HepG2 (cell line): Measurements from ENCODE around the gene PSMG1. TPM values are rescaled to one million over a fixed set of nuclear protein-coding genes. Genes with fewer than 3 reads are reported as not detected.

ENCODE experiments used
- CENPX ChIP-seq: sonication (generic); formaldehyde crosslinking; IDR thresholded peaks from 2 replicates; pipeline ENCODE4 v1.9.0; 2021; ENCODE audit warnings: mild to moderate bottlenecking, missing genetic modification reagents, moderate library complexity
- ETV5 ChIP-seq: IDR thresholded peaks from 2 replicates; pipeline ENCODE4 v1.6.1; 2018; ENCODE audit warnings: missing biosample characterization, missing genetic modification reagents, inconsistent platforms, borderline replicate concordance
- HIC2 ChIP-seq: sonication (generic); formaldehyde crosslinking; IDR thresholded peaks from 2 replicates; pipeline ENCODE4 v1.9.0; 2022; ENCODE audit warnings: low read depth, missing genetic modification reagents
- HMG20A ChIP-seq: IDR thresholded peaks from 2 replicates; pipeline ENCODE4 v1.6.1; 2016; ENCODE audit warnings: borderline replicate concordance
- NR2F1 ChIP-seq, 2 experiments: fragments of 450-650 bp in 1 of 2; formaldehyde crosslinking in 1 of 2; IDR thresholded peaks; 2 replicates each; pipeline versions ENCODE4 v1.5.0 to v1.6.1; 2016 to 2020; ENCODE audit warnings: mild to moderate bottlenecking in 1 of 2, missing compliant biosample characterization in 1 of 2, missing genetic modification reagents in 1 of 2, moderate library complexity in 1 of 2
- RBM39 ChIP-seq: fragments of 200-400 bp; formaldehyde crosslinking; IDR thresholded peaks from one replicate; pipeline ENCODE4 v1.6.1; 2018; ENCODE audit warnings: antibody characterized with exemption, mild to moderate bottlenecking, low read depth, low read length; ENCODE audit not compliant: poor library complexity, severe bottlenecking
- RELA ChIP-seq: sonication (generic); formaldehyde crosslinking; IDR thresholded peaks from 2 replicates; pipeline ENCODE4 v1.4.0; 2020; ENCODE audit warnings: missing genetic modification reagents
- SSRP1 ChIP-seq: IDR thresholded peaks from 2 replicates; pipeline ENCODE4 v1.6.1; 2016; ENCODE audit warnings: control low read depth
- THAP11 ChIP-seq: IDR thresholded peaks from 2 replicates; pipeline ENCODE4 v1.6.1; 2016; ENCODE audit warnings: missing biosample characterization, missing genetic modification reagents
- ZFP91 ChIP-seq: sonication (generic); formaldehyde crosslinking; IDR thresholded peaks from 2 replicates; pipeline ENCODE4 v1.9.0; 2022; ENCODE audit warnings: missing genetic modification reagents, mild to moderate bottlenecking, borderline replicate concordance
- ZNF136 ChIP-seq: sonication (generic); formaldehyde crosslinking; IDR thresholded peaks from 2 replicates; pipeline ENCODE4 v1.8.1; 2022; ENCODE audit warnings: low read depth, mild to moderate bottlenecking, moderate library complexity, missing genetic modification reagents
- ZNF33B ChIP-seq: sonication (generic); formaldehyde crosslinking; IDR thresholded peaks from 2 replicates; pipeline ENCODE4 v1.5.1; 2020; ENCODE audit warnings: mild to moderate bottlenecking, missing genetic modification reagents
- ZNF597 ChIP-seq: sonication (generic); formaldehyde crosslinking; IDR thresholded peaks from 2 replicates; pipeline ENCODE4 v1.5.0; 2020; ENCODE audit warnings: missing genetic modification reagents
- ZNF746 ChIP-seq: sonication (generic); formaldehyde crosslinking; IDR thresholded peaks from 2 replicates; pipeline ENCODE4 v1.8.0; 2022; ENCODE audit warnings: mild to moderate bottlenecking, missing genetic modification reagents
- ZNF75D ChIP-seq: sonication (generic); formaldehyde crosslinking; IDR thresholded peaks from 2 replicates; pipeline ENCODE4 v1.8.1; 2023; ENCODE audit warnings: missing genetic modification reagents, mild to moderate bottlenecking, borderline replicate concordance
- ZNF83 ChIP-seq: sonication (generic); formaldehyde crosslinking; IDR thresholded peaks from 2 replicates; pipeline ENCODE4 v1.4.0; 2020; ENCODE audit warnings: missing genetic modification reagents, mild to moderate bottlenecking, borderline replicate concordance
- polyA plus RNA-seq, 8 experiments: library from polyadenylated mRNA; depleted of rRNA in 3 of 8; stranded (reverse) in 7 of 8; unstranded in 1 of 8; fragments of >200 nt; fragmentation: Illumina TruSeq in 4 of 8; extraction: Trizol in 4 of 8; gene quantifications; 2 replicates each; pipeline versions ENCODE4 v1.2.1 to v1.2.3, GENCODE V29; 2011 to 2016; ENCODE audit warnings: low read depth in 4 of 8, missing spikeins in 1 of 8, mixed read lengths in 1 of 8; ENCODE audit not compliant: insufficient read depth in 1 of 8
- total RNA-seq, 5 experiments: library from RNA; depleted of rRNA; stranded (reverse); fragments of >200 nt; fragmentation: Illumina TruSeq; extraction: Trizol; gene quantifications; 2 replicates each; pipeline ENCODE4 v1.2.3, GENCODE V29; 2016; ENCODE audit warnings: low read depth in 1 of 5
- TF ChIP-seq, protein P1 (sequence below): sonication (generic); formaldehyde crosslinking; IDR thresholded peaks from 2 replicates; pipeline ENCODE4 v1.5.0; 2020; ENCODE audit warnings: missing genetic modification reagents
- TF ChIP-seq, protein P2 (sequence below): sonication (generic); formaldehyde crosslinking; IDR thresholded peaks from 2 replicates; pipeline ENCODE4 v1.5.0; 2020; ENCODE audit warnings: missing genetic modification reagents

Gene PSMG1
- total and polyA plus RNA-seq, 2 of the 13 experiments (the other 11 are each of a cell fraction or from before 2014, with no cell fraction given), result 63.6 to 173 TPM

DNA sequence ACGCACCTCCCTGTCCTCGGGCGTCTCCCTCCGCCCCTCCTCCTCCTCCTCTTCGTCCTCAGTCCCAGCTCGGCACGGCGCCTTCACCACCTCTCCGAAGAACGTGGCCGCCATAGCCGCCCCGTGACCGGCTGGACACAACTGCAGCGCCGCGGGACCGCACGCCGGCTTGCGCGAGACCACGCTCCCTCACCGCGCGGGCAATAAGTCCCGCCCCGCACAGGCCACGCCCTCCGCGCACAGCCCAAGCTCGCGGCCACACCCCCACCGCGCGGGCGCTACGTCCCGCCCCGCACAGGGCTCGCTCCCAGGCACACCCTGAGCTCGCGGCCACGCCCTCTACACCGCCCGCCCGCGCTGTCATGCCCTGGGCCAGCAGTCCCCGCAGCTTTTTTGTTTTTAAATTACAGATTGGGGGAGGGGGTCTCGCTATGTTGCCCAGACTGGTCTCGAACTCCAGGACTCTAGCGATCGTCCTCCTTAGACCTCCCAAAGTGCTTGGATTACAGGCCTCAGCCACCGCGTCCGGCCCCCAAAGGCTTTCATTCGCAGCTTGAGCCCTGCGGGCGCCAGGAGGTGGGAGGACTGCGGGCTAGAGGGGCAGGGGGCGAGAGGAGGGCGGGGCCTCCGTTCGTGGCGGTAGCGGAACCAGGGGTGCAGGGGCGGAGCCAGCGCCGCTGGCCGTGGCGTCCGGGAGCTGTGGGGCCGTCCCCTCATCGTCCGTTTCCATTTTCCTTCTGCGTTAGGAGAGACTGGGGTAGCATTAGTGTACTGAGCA lies at the start of gene PSMG1 (continued):
- no peak for TF ChIP-seq HIC2 (CRISPR knock-in tag)
- 0 out of 4 replicates have a peak, but pooled peaks of 1 of the 2 experiments have one; percentile 7 for TF ChIP-seq NR2F1 (CRISPR knock-in tag; IDR thresholded peaks at IDR 0.05)
- TF ChIP-seq ZNF597, result peak; percentile 13; the same call in 1 of the 2 replicates
- TF ChIP-seq, protein P1, sequence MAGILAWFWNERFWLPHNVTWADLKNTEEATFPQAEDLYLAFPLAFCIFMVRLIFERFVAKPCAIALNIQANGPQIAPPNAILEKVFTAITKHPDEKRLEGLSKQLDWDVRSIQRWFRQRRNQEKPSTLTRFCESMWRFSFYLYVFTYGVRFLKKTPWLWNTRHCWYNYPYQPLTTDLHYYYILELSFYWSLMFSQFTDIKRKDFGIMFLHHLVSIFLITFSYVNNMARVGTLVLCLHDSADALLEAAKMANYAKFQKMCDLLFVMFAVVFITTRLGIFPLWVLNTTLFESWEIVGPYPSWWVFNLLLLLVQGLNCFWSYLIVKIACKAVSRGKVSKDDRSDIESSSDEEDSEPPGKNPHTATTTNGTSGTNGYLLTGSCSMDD (CRISPR knock-in tag), result no peak
- peak; percentile 89 for TF ChIP-seq ZFP91 (CRISPR knock-in tag)
- TF ChIP-seq ZNF746 (CRISPR knock-in tag), result no peak; the same call in 1 of the 2 replicates
- TF ChIP-seq, protein P2, sequence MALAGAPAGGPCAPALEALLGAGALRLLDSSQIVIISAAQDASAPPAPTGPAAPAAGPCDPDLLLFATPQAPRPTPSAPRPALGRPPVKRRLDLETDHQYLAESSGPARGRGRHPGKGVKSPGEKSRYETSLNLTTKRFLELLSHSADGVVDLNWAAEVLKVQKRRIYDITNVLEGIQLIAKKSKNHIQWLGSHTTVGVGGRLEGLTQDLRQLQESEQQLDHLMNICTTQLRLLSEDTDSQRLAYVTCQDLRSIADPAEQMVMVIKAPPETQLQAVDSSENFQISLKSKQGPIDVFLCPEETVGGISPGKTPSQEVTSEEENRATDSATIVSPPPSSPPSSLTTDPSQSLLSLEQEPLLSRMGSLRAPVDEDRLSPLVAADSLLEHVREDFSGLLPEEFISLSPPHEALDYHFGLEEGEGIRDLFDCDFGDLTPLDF (CRISPR knock-in tag), result peak; percentile 57
- no peak; the same call in 1 of the 2 replicates for TF ChIP-seq ETV5 (CRISPR knock-in tag)
- 0 out of 2 replicates have a peak, but pooled peaks have one; percentile 72 for TF ChIP-seq RELA (CRISPR knock-in tag)
- no peak for TF ChIP-seq SSRP1
- peak; percentile 67 for TF ChIP-seq THAP11 (CRISPR knock-in tag)
- TF ChIP-seq ZNF83 (CRISPR knock-in tag), result no peak
- TF ChIP-seq ZNF75D (CRISPR knock-in tag), result 0 out of 2 replicates have a peak, but pooled peaks have one; percentile 38
- TF ChIP-seq HMG20A, result no peak
- peak; percentile 93 for TF ChIP-seq RBM39
- TF ChIP-seq ZNF136, result no peak
- no peak for TF ChIP-seq CENPX (CRISPR knock-in tag)
- peak; percentile 84; the same call in 1 of the 2 replicates for TF ChIP-seq ZNF33B
